Effector memory CD4-positive, alpha-beta T cell (primary cell): ENCODE data around the gene SALL4.
"Not testable (repeated sequence)": the region's sequence is repeated elsewhere in the genome, so short reads cannot be mapped to it uniquely, and the experiment has no call there.

Source experiments
- DNase-seq, 3 donors: peaks; one replicate each; pipeline ENCODE4 v3.0.0-alpha.2; 2020
- H3K27ac ChIP-seq: 2 replicates; pipeline ENCODE4 v1.7.0; 2013; ENCODE audit warnings: mild to moderate bottlenecking, low read length, moderate library complexity; ENCODE audit not compliant: insufficient read depth, poor library complexity, severe bottlenecking
- H3K27me3 ChIP-seq: replicated peaks from 2 replicates; pipeline ENCODE4 v1.7.0; 2013; ENCODE audit warnings: mild to moderate bottlenecking, low read length; ENCODE audit not compliant: insufficient read depth, control insufficient read depth, poor library complexity, severe bottlenecking
- H3K36me3 ChIP-seq: 2 replicates; pipeline ENCODE4 v1.7.0; 2013; ENCODE audit warnings: mild to moderate bottlenecking, low read length, moderate library complexity; ENCODE audit not compliant: control insufficient read depth, insufficient read depth
- H3K4me1 ChIP-seq: 2 replicates; pipeline ENCODE4 v1.7.0; 2013; ENCODE audit warnings: low read length, mild to moderate bottlenecking; ENCODE audit not compliant: control insufficient read depth, insufficient read depth, poor library complexity, severe bottlenecking
- H3K4me3 ChIP-seq: 2 replicates; pipeline ENCODE4 v1.7.0; 2013; ENCODE audit warnings: low read length, low read depth, mild to moderate bottlenecking; ENCODE audit not compliant: insufficient read depth, poor library complexity, severe bottlenecking
- H3K9me3 ChIP-seq: 2 replicates; pipeline ENCODE4 v1.7.0; 2013; ENCODE audit warnings: mild to moderate bottlenecking, low read length, moderate library complexity; ENCODE audit not compliant: control insufficient read depth

SALL4 gene

DNA sequence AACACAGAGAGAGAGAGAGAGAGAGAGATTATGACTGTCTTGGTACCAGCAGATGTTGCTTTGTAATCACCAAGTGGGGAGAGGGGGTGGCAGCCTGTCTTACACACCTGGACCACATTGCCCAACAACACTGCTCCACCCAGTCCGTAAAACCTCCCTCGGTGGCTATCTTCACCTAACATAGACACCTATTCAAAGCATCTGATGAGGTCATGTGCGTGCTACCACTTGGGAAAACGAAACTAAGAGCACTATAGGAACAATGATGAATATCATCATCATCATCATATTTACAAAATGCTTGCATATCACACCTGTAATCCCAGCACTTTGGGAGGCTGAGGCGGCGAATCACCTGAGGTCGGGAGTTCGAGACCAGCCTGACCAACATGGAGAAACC lies 24.1 kb upstream of the SALL4 start:
- no peak overlapping the region for H3K27ac ChIP-seq
- no peaks in the 10 kb centered on the region for H3K27me3 ChIP-seq
- no peaks in the 10 kb centered on the region for H3K36me3 ChIP-seq
- no peak overlapping the region for H3K4me3 ChIP-seq
- no peak for DNase-seq
- H3K9me3 ChIP-seq, result no peaks in the 10 kb centered on the region
- H3K4me1 ChIP-seq, result no peaks in the 10 kb centered on the region

- no peaks in the 10 kb centered on the region for H3K27me3 ChIP-seq
- H3K4me1 ChIP-seq, result no peaks in the 10 kb centered on the region
- H3K36me3 ChIP-seq, result no peaks in the 10 kb centered on the region
- H3K4me3 ChIP-seq, result no peak overlapping the region
- DNase-seq, result no peak
- H3K27ac ChIP-seq, result no peak overlapping the region
- H3K9me3 ChIP-seq, result no peaks in the 10 kb centered on the region
Measured at GRCh38 chr20:51818479-51819008, 16.2 kb upstream of the SALL4 start.

DNA sequence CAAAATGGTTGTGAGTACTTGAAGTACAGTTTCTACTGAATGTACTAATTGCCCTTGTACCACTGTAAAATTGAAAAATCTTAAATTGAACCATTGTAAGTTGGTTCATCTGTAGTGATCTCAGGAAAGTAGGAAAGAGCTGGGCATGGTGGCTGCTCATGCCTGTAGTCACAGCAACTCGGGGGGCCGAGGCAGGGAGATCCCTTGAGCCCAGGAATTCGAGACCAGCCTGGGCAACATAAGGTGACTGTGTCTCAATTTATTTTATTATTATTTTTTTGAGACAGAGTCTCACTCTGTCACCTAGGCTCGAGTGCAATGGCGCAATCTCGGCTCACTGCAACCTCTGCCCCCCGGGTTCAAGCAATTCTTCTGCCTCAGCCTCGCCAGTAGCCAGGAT lies 14.5 kb upstream of the SALL4 start:
- not testable (repeated sequence) for H3K36me3 ChIP-seq, H3K27ac ChIP-seq, DNase-seq, H3K4me3 ChIP-seq, H3K9me3 ChIP-seq, H3K4me1 ChIP-seq, H3K27me3 ChIP-seq

DNA sequence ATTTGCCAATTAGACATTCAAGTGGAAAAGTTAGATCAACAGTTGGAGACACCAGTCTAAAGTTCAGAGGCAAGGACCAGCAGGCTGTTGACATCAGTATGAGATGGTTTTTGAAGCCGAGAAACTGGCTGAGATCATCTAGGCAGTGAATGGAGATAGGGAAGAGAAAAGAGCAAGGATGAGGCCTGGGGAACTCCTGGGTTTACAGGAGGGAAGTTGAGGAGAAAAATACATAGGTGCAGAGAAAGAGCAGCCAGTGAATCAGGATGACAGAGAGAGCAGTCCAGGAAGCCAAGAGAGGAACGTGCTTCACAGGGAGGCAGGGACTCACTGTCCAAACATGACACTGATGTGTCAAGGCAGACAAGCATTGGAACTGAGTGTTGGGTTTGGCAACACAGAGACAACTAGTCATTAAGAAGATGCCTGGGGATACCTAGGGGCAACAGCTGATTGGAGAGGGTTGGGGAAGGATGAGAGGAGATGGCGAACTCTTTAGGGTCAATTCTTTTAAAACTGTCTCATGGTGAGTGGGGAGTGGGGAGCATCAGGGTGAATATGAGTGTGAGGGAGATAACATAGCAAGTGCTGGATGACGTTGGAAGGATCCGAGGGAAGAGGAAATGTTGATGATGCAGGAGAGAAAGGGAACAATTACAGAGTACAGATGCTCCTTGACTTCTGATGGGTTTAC lies 13.2 kb upstream of the SALL4 start:
- DNase-seq, result no peak
- Histone ChIP-seq H3K27ac (no peak overlapping the region), H3K36me3 (no peaks in the 10 kb centered on the region), H3K4me3 (no peak overlapping the region), H3K4me1 (no peaks in the 10 kb centered on the region), H3K27me3 (no peaks in the 10 kb centered on the region), H3K9me3 (no peaks in the 10 kb centered on the region)

DNA sequence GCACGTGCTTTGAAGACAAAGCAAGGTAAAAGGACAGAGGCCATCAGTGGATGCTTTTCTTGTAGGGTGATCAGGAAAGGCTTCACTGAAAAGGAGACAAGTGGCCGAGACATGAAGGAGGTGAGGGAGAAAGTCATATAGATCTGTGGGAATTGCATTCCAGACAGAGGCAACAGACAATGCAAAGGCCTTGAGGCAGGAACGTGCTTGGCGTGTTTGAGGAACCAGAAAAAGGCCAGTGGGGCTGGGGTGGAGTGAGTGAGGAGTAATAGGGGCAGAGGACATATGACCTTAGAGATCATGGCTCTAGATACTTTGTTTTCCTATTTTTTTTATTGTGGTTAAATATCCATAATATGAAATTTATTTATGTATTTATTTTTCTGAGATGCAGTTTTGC lies 10.5 kb upstream of the SALL4 start:
- no peaks in the 10 kb centered on the region for H3K4me1 ChIP-seq
- H3K4me3 ChIP-seq, result no peak overlapping the region
- no peaks in the 10 kb centered on the region for H3K36me3 ChIP-seq
- DNase-seq, result no peak
- H3K27ac ChIP-seq, result no peak overlapping the region
- H3K9me3 ChIP-seq, result no peaks in the 10 kb centered on the region
- no peaks in the 10 kb centered on the region for H3K27me3 ChIP-seq

- H3K4me3 ChIP-seq, result no peak overlapping the region
- no peak for DNase-seq
Measured at GRCh38 chr20:51811514-51812128, 9.3 kb upstream of the SALL4 start.

DNA sequence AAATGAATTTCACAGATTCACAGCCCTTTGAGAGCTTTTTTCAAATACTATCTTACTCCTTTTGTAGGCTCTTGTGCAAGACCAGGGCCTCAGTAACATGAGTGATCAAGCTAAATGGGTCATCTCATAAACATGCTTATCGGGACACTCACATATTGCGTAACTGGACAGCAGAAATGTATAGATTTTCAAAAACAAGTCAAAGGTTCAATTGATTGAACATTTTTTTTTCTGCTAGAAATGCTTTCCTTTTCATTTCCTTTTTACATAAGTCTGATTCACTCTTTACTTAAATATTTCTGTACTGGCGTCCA lies 8.7 kb upstream of the SALL4 start:
- no peak for DNase-seq

More at GRCh38 chr20:51811514-51812128, 9.3 kb upstream of the SALL4 start:
- Histone ChIP-seq H3K36me3 (no peaks in the 10 kb centered on the region), H3K27ac (no peak overlapping the region), H3K4me1 (no peaks in the 10 kb centered on the region), H3K27me3 (no peaks in the 10 kb centered on the region), H3K9me3 (no peaks in the 10 kb centered on the region)

DNA sequence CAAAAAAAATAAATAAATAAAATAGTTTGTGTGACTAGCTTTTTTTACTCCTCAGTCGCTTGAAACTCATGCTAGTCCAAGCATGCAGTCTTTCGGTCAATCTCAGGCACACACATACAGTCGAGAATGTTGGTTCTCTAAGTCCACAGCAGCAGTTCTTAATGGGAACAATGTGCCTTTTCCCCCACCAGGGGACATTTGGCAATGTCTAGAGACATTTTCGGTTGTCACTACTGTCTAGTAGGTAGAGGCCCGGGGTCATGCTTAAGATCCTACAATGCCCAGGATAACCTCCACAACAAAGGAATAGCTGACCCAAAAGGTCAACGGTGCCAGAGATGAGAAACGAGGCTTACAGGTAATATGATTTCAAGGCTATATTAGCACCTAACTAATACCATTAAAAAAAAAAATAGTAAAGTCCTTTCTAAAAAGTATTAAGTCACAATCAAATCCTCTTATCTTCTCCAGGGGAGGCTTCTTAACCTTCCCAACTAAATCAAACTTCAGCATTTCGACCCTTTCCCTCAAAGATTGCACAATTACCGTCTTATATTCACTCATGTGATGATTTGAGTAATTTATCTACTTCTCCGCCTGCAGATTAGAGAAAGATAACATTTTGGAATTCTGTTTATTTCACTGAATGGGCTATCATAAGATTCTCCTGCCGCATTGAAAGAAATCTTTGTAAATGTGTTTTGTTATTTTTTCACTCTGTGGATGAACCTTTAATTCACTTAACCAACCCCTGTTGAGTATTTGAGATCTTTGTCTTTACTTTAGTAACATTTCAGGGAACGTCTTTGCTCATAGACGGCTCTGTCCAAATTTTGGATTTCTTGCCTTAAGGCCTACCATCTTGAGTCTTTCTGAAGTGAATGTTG lies 8.1 kb upstream of the SALL4 start:
- H3K9me3 ChIP-seq, result no peaks in the 10 kb centered on the region
- no peaks in the 10 kb centered on the region for H3K27me3 ChIP-seq
- H3K4me3 ChIP-seq, result no peak overlapping the region
- no peaks in the 10 kb centered on the region for H3K36me3 ChIP-seq
- H3K4me1 ChIP-seq, result no peaks in the 10 kb centered on the region
- H3K27ac ChIP-seq, result no peak overlapping the region
- DNase-seq, result no peak

More for the DNA sequence above, 8.7 kb upstream of the SALL4 start:
- H3K27me3 ChIP-seq, result no peaks in the 10 kb centered on the region
- H3K9me3 ChIP-seq, result no peaks in the 10 kb centered on the region
- H3K4me3 ChIP-seq, result no peak overlapping the region
- H3K36me3 ChIP-seq, result no peaks in the 10 kb centered on the region
- no peaks in the 10 kb centered on the region for H3K4me1 ChIP-seq
- H3K27ac ChIP-seq, result no peak overlapping the region

DNA sequence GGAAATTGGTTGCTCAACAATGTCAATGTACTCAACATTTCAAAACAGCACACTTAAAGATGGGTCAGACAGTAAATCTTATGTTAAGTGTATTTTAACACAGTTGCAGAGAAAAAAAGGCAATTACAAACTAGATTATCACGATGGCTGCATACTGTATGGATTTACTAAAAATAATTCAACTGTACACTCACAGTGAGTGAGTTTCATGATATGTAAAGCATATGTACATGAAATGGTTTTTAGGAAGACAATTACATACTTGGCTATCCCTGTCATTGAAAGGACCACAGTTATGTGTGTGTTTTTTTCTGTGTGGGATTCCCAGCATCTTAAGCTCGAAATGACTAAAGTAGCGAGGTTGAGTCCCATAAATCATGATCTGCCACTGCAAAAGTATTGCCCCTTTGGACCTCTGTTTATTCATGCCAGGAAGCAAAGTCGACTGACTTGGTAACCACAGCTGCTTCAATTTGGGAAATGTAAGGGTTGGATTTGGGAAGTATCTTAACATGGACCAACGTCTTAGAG lies 5.5 kb upstream of the SALL4 start:
- DNase-seq, result no peak
- no peaks in the 10 kb centered on the region for H3K27me3 ChIP-seq

More for the DNA sequence above, 5.5 kb upstream of the SALL4 start:
- Histone ChIP-seq H3K4me3 (no peak overlapping the region), H3K4me1 (no peaks in the 10 kb centered on the region), H3K27ac (no peak overlapping the region), H3K9me3 (no peaks in the 10 kb centered on the region), H3K36me3 (no peaks in the 10 kb centered on the region)
